Nucleus accumbens (tissue), 56 donors: ENCODE results near the gene HERC3.

ENCODE experiments used
- DNase-seq, 56 donors: peaks; one replicate each; lab custom pipeline; 2025; lab: John Stamatoyannopoulos, UW

The HERC3 gene

GRCh38 chr4:88738180-88738579 is 145.9 kb downstream of the HERC3 start:
- no peak for DNase-seq

- DNase-seq, result no peak
Observed at GRCh38 chr4:88742561-88742960, 150.3 kb downstream of the HERC3 start.

GRCh38 chr4:88743696-88744095 is 151.4 kb downstream of the HERC3 start:
- no peak for DNase-seq

- DNase-seq, result no peak
Observed at GRCh38 chr4:88744609-88745008, 152.3 kb downstream of the HERC3 start.

- DNase-seq, result no peak
Observed at GRCh38 chr4:88745175-88745574, 152.9 kb downstream of the HERC3 start.

- DNase-seq, result no peak
Observed at GRCh38 chr4:88745581-88746163, 153.4 kb downstream of the HERC3 start.

- no peak for DNase-seq
Observed at GRCh38 chr4:88746206-88746605, 153.9 kb downstream of the HERC3 start.

GRCh38 chr4:88747351-88747750 is 155.1 kb downstream of the HERC3 start:
- DNase-seq, result no peak

- DNase-seq, result no peak
Observed at GRCh38 chr4:88750369-88750768, 158.1 kb downstream of the HERC3 start.

- DNase-seq, result no peak
Observed at GRCh38 chr4:88751258-88752075, 159.2 kb downstream of the HERC3 start.

- no peak for DNase-seq
Observed at GRCh38 chr4:88752076-88752463, 159.8 kb downstream of the HERC3 start.

GRCh38 chr4:88752754-88753153 is 160.5 kb downstream of the HERC3 start:
- DNase-seq, result no peak

- no peak for DNase-seq
Observed at GRCh38 chr4:88753658-88754571, 161.6 kb downstream of the HERC3 start.

GRCh38 chr4:88754796-88755195 is 162.5 kb downstream of the HERC3 start:
- DNase-seq, result no peak

GRCh38 chr4:88755454-88755853 is 163.2 kb downstream of the HERC3 start:
- DNase-seq, result no peak

- no peak for DNase-seq
Observed at GRCh38 chr4:88756149-88756548, 163.9 kb downstream of the HERC3 start.

- no peak for DNase-seq
Observed at GRCh38 chr4:88757067-88757466, 164.8 kb downstream of the HERC3 start.

GRCh38 chr4:88757776-88758175 is 165.5 kb downstream of the HERC3 start:
- DNase-seq, result no peak
